ENCODE results near the gene ATAD3C. TPM values are rescaled to one million over a fixed set of nuclear protein-coding genes. Genes with fewer than 3 reads are reported as not detected.

The ATAD3C gene
- total RNA-seq, 6 experiments from 2014 or later, result 0.09 TPM; not detected in 5

- H3K9me3 Mint-ChIP-seq, result peaks cover 5% of the 10 kb centered on the region
- H3K36me3 Mint-ChIP-seq (ENCODE audit: low read depth), result no peaks in the 10 kb centered on the region
- H3K4me1 Mint-ChIP-seq (ENCODE audit: low read depth), result peaks cover 9% of the 10 kb centered on the region; the same call in 1 of the 2 replicates
- no peak for TF ChIP-seq CTCF (IDR thresholded peaks at IDR 0.05)
- H3K4me3 Mint-ChIP-seq, result no peak overlapping the region
- no peak for DNase-seq
- H3K27me3 Mint-ChIP-seq (ENCODE audit: insufficient read depth), result peaks cover 6% of the 10 kb centered on the region; the same call in 1 of the 2 replicates
- H3K27ac Mint-ChIP-seq, result no peak overlapping the region
Observed at GRCh38 chr1:1432951-1433803, 16.3 kb upstream of the ATAD3C start.

- no peak overlapping the region for H3K4me3 Mint-ChIP-seq
- H3K36me3 Mint-ChIP-seq (ENCODE audit: low read depth), result no peaks in the 10 kb centered on the region
- H3K27me3 Mint-ChIP-seq (ENCODE audit: insufficient read depth), result peaks cover 4% of the 10 kb centered on the region; the same call in 1 of the 2 replicates
- no peak overlapping the region for H3K27ac Mint-ChIP-seq
- DNase-seq, result no peak
- TF ChIP-seq CTCF (IDR thresholded peaks at IDR 0.05), result no peak
- no peaks in the 10 kb centered on the region for H3K9me3 Mint-ChIP-seq
- peaks cover 9% of the 10 kb centered on the region; the same call in 1 of the 2 replicates for H3K4me1 Mint-ChIP-seq (ENCODE audit: low read depth)
Observed at GRCh38 chr1:1433804-1434130, 15.7 kb upstream of the ATAD3C start.

GRCh38 chr1:1434131-1434823, 15.2 kb upstream of the ATAD3C start:
- DNase-seq, result no peak
- Mint-ChIP-seq H3K27ac (no peak overlapping the region), H3K36me3 (ENCODE audit: low read depth) (no peaks in the 10 kb centered on the region), H3K9me3 (no peaks in the 10 kb centered on the region), H3K4me1 (ENCODE audit: low read depth) (peaks cover 9% of the 10 kb centered on the region; the same call in 1 of the 2 replicates), H3K4me3 (no peak overlapping the region), H3K27me3 (ENCODE audit: insufficient read depth) (peaks cover 4% of the 10 kb centered on the region; the same call in 1 of the 2 replicates)
- TF ChIP-seq CTCF (IDR thresholded peaks at IDR 0.05), result no peak

- Mint-ChIP-seq H3K27me3 (ENCODE audit: insufficient read depth) (peaks cover 4% of the 10 kb centered on the region; the same call in 1 of the 2 replicates), H3K27ac (no peak overlapping the region), H3K9me3 (no peaks in the 10 kb centered on the region), H3K36me3 (ENCODE audit: low read depth) (no peaks in the 10 kb centered on the region), H3K4me3 (no peak overlapping the region), H3K4me1 (ENCODE audit: low read depth) (peaks cover 5% of the 10 kb centered on the region; the same call in 1 of the 2 replicates)
- no peak for TF ChIP-seq CTCF (IDR thresholded peaks at IDR 0.05)
- no peak for DNase-seq
Observed at GRCh38 chr1:1434824-1435105, 14.7 kb upstream of the ATAD3C start.

GRCh38 chr1:1435106-1435903, 14.2 kb upstream of the ATAD3C start, which contains the start of gene VWA1:
VWA1 (plus strand) TSS chr1:1435690; CDS start chr1:1435749, 59 bp downstream.
- Mint-ChIP-seq H3K27ac (no peak within 1 kb of the TSS), H3K9me3 (no peaks in the 10 kb centered on the region), H3K36me3 (ENCODE audit: low read depth) (no peaks in the 10 kb centered on the region), H3K27me3 (ENCODE audit: insufficient read depth) (peaks cover 4% of the 10 kb centered on the region; the same call in 1 of the 2 replicates), H3K4me3 (no peak within 1 kb of the TSS), H3K4me1 (ENCODE audit: low read depth) (no peaks in the 10 kb centered on the region; the same call in 1 of the 2 replicates)
- TF ChIP-seq CTCF (IDR thresholded peaks at IDR 0.05), result no peak
- DNase-seq, result no peak
